Middle frontal gyrus (tissue), 1 donor: ENCODE results near the gene THAP9.
"Not testable (repeated sequence)": the region's sequence is repeated elsewhere in the genome, so short reads cannot be mapped to it uniquely, and the experiment has no call there.

Source experiments
- DNase-seq: peaks from one replicate; pipeline ENCODE4 v3.0.0-alpha.2; 2015; ENCODE audit warnings: low spot score; ENCODE audit errors: extremely low spot score

THAP9 gene

GRCh38 chr4:82892467-82892802 is 8.1 kb upstream of the THAP9 start:
- no peak for DNase-seq

GRCh38 chr4:82893942-82894341 is 6.6 kb upstream of the THAP9 start:
- DNase-seq: no peak

- DNase-seq: no peak
Measured at GRCh38 chr4:82896755-82897154, 3.8 kb upstream of the THAP9 start.

- DNase-seq: no peak
Measured at GRCh38 chr4:82898322-82899243, 2.0 kb upstream of the THAP9 start.

GRCh38 chr4:82899374-82900065 is 1.0 kb upstream of the THAP9 start:
- DNase-seq: no peak

GRCh38 chr4:82900066-82900410 is 497 bp upstream of the THAP9 start:
- DNase-seq: no peak

- no peak for DNase-seq
Measured at GRCh38 chr4:82901183-82901718, 716 bp downstream of the THAP9 start.

GRCh38 chr4:82903737-82904136 is 3.2 kb downstream of the THAP9 start:
- no peak for DNase-seq

GRCh38 chr4:82905205-82905604 is 4.7 kb downstream of the THAP9 start:
- DNase-seq: no peak

- DNase-seq: no peak
Measured at GRCh38 chr4:82906469-82906868, 5.9 kb downstream of the THAP9 start.

- DNase-seq: no peak
Measured at GRCh38 chr4:82909326-82909725, 8.8 kb downstream of the THAP9 start.

- no peak for DNase-seq
Measured at GRCh38 chr4:82913305-82913704, 12.8 kb downstream of the THAP9 start.

- not testable (repeated sequence) for DNase-seq
Measured at GRCh38 chr4:82913968-82914367, 13.4 kb downstream of the THAP9 start.

GRCh38 chr4:82918091-82918490 is 17.6 kb downstream of the THAP9 start:
- no peak for DNase-seq

- DNase-seq: no peak
Measured at GRCh38 chr4:82919386-82919785, 18.9 kb downstream of the THAP9 start.

GRCh38 chr4:82921795-82922194 is 21.3 kb downstream of the THAP9 start:
- DNase-seq: no peak

- DNase-seq: no peak
Measured at GRCh38 chr4:82930848-82931755, 30.6 kb downstream of the THAP9 start.

GRCh38 chr4:82934441-82934840 is 33.9 kb downstream of the THAP9 start:
- no peak for DNase-seq

- DNase-seq: no peak
Measured at GRCh38 chr4:82939414-82939813, 38.9 kb downstream of the THAP9 start.

- no peak for DNase-seq
Measured at GRCh38 chr4:82947498-82947897, 47.0 kb downstream of the THAP9 start.

GRCh38 chr4:82948647-82949204 is 48.2 kb downstream of the THAP9 start:
- DNase-seq: no peak
